Hepatocyte (in vitro differentiated cells): ENCODE results near the gene DEFB131B. TPM values are rescaled to one million over a fixed set of nuclear protein-coding genes. Genes with fewer than 3 reads are reported as not detected.
A peak's percentile ranks its signal among the peaks of the same experiment; 100 is the strongest.
"Not testable (repeated sequence)": the region's sequence is repeated elsewhere in the genome, so short reads cannot be mapped to it uniquely, and the experiment has no call there.

Experiments
- DNase-seq: peaks from one replicate; pipeline ENCODE4 v3.0.0-alpha.2; 2016; ENCODE audit warnings: low spot score
- H2AFZ ChIP-seq: fragments of 200-600 bp; sonication (generic); 2 replicates; pipeline ENCODE4 v1.6.0; 2016; ENCODE audit warnings: antibody characterized with exemption, mild to moderate bottlenecking
- H3K27ac ChIP-seq: fragments of 200-600 bp; sonication (generic); 2 replicates; pipeline ENCODE4 v1.5.1; 2016; ENCODE audit warnings: mild to moderate bottlenecking
- H3K27me3 ChIP-seq: fragments of 200-600 bp; sonication (generic); 2 replicates; pipeline ENCODE4 v1.6.1; 2016
- H3K36me3 ChIP-seq: fragments of 200-600 bp; sonication (generic); replicated peaks from 2 replicates; pipeline ENCODE4 v1.5.1; 2016; ENCODE audit warnings: low read depth; ENCODE audit not compliant: insufficient read depth
- H3K4me1 ChIP-seq: fragments of 200-600 bp; sonication (generic); 2 replicates; pipeline ENCODE4 v1.5.1; 2016; ENCODE audit warnings: mild to moderate bottlenecking, moderate library complexity; ENCODE audit not compliant: insufficient read depth
- H3K4me2 ChIP-seq: fragments of 200-600 bp; sonication (generic); 2 replicates; pipeline ENCODE4 v1.6.0; 2016
- H3K4me3 ChIP-seq: fragments of 200-600 bp; sonication (generic); 2 replicates; pipeline ENCODE4 v1.5.1; 2016; ENCODE audit warnings: mild to moderate bottlenecking
- H3K79me2 ChIP-seq: fragments of 200-600 bp; sonication (generic); 2 replicates; pipeline ENCODE4 v1.6.0; 2017; ENCODE audit warnings: mild to moderate bottlenecking
- H3K9me2 ChIP-seq: fragments of 200-600 bp; sonication (generic); replicated peaks from 2 replicates; pipeline ENCODE4 v1.6.0; 2017; ENCODE audit warnings: mild to moderate bottlenecking; ENCODE audit not compliant: insufficient read depth
- H3K9me3 ChIP-seq: fragments of 200-600 bp; sonication (generic); 2 replicates; pipeline ENCODE4 v1.5.1; 2016; ENCODE audit warnings: low read depth, mild to moderate bottlenecking
- H4K20me1 ChIP-seq: fragments of 200-600 bp; sonication (generic); 2 replicates; pipeline ENCODE4 v1.6.0; 2016; ENCODE audit warnings: mild to moderate bottlenecking; ENCODE audit not compliant: insufficient read depth, poor library complexity, severe bottlenecking
- EZH2 ChIP-seq: fragments of 200-600 bp; sonication (generic); IDR thresholded peaks from 2 replicates; pipeline ENCODE4 v1.6.1; 2016; ENCODE audit warnings: antibody characterized with exemption, mild to moderate bottlenecking, borderline replicate concordance
- EZH2phosphoT487 ChIP-seq: fragments of 200-600 bp; sonication (generic); IDR thresholded peaks from one replicate; pipeline ENCODE4 v1.6.1; 2018; ENCODE audit warnings: antibody characterized with exemption, mild to moderate bottlenecking, low read depth, moderate library complexity; ENCODE audit not compliant: unreplicated experiment, severe bottlenecking
- WGBS: methylation state at CpG from one replicate; pipeline ENCODE4 v1.1.6; 2016; ENCODE audit warnings: low lambda C conversion rate; ENCODE audit errors: missing lambda C conversion rate; 5-methylcytosine and 5-hydroxymethylcytosine counted together
- polyA plus RNA-seq: library from polyadenylated mRNA; unstranded; fragments of >200 nt; fragmentation: Nextera tagmentation; extraction: Ambion mirVana; gene quantifications from 2 replicates; pipeline ENCODE4 v1.2.1, GENCODE V29; 2016
- total RNA-seq: library from RNA; depleted of rRNA; stranded (reverse); fragments of >200 nt; gene quantifications from 2 replicates; pipeline ENCODE4 v1.2.3, GENCODE V29; 2014
- TF ChIP-seq, protein P1 (sequence below): fragments of 200-600 bp; sonication (generic); IDR thresholded peaks from 2 replicates; pipeline ENCODE4 v1.5.1; 2016; ENCODE audit warnings: antibody characterized with exemption, mild to moderate bottlenecking; ENCODE audit not compliant: poor library complexity

Gene DEFB131B
- total and polyA plus RNA-seq, 2 experiments from 2014 or later, result not detected

DNA sequence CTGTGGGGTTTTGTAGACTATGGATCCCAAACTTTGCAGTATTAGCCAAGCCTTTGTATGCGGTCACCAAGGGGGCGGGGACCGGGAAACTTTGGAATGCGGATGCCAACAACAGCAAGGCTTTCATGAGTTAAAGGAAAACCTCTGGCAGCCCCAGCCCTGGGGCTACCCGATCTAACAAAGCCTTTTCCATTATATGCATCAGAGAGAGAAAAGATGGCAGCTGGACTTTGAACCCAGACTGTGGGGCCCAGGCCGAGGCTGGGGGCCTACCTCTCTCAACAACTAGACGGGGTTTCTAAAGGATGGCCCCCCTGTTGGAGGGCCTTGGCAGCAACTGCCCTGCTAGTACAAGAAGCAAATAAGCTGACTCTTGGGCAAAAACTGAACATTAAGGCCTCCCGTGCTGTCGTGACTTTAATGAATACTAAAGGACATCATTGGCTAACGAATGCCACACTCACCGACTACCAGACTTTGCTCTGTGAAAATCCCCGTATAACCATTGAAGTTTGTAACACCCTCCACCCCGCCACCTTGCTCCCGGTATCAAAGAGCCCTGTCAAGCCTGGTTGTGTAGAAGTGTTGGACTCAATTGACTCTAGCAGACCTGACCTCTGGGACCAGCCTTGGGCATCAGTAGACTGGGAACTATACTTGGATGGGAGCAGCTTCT lies 10.2 kb downstream of the DEFB131B start:
- peak; percentile 42 for DNase-seq
- H3K27ac ChIP-seq, result peak overlapping the region; percentile 74
- H3K4me1 ChIP-seq, H3K79me2 ChIP-seq, H2AFZ ChIP-seq, H3K9me3 ChIP-seq, H3K36me3 ChIP-seq, H4K20me1 ChIP-seq, H3K27me3 ChIP-seq, H3K4me2 ChIP-seq, H3K4me3 ChIP-seq, H3K9me2 ChIP-seq: not testable (repeated sequence)
- 77% methylated on average over 14 of the region's 14 CpGs for WGBS

DNA sequence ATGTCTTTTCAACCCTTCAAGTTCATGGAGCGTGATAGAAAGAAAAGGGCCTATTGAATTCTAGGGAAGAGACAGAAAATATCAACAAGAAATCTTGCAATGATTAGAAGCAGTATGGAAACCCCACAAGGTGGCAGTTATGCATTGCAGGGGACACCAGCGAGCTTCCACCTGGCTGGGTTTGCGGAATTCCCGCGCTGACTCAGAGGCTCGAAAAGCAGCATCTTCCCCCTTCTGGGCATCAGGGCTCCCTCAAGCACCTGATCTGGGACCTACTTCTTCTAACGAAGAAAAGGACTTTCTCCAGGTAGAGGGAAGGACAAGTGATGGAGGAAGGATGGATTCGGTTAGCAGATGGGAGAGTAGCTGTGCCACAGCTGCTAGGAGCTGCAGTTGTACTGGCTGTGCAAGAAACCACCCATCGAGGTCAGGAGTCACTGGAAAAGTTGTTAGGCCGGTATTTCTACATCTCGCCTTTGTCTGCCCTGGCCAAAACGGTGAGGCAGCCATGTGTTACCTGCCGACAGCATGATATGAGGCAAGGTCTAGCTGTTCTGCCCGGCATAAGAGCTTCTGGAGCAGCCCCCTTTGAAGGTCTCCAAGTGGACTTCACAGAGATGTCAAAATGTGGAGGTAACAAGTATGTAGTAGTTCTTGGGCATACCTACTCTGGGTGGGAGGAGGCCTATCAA lies 11.1 kb downstream of the DEFB131B start:
- not testable (repeated sequence) for H3K9me2 ChIP-seq, H2AFZ ChIP-seq, H3K9me3 ChIP-seq, H3K27me3 ChIP-seq, H3K4me3 ChIP-seq, H3K4me2 ChIP-seq, H3K27ac ChIP-seq, H3K79me2 ChIP-seq, H3K36me3 ChIP-seq, DNase-seq, H3K4me1 ChIP-seq, H4K20me1 ChIP-seq
- 85% methylated on average over 14 of the region's 14 CpGs for WGBS

DNA sequence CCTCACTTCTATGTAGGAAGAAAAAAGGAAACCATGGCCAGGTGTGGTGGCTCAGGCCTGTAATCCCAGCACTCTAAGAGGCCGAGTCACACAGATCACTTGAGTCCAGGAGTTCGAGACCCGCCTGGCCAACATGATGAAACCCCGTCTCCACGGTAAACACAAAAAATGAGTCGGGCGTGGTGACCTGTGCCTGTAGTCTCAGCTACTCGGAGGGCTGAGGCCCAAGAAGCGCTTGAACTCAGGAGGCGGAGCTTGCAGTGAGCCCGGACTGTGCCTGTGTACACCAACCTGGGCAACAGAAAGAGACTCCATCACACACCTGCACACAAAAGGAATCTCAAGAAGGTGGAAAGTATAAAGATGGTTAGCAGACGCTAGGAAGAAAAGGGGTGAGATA lies 17.7 kb downstream of the DEFB131B start:
- H2AFZ ChIP-seq, result no peak overlapping the region
- no peak overlapping the region for H3K27ac ChIP-seq
- 96% methylated on average over 12 of the region's 12 CpGs for WGBS
- no peaks in the 10 kb centered on the region for H3K79me2 ChIP-seq
- H3K4me2 ChIP-seq, result no peak overlapping the region
- H3K9me2 ChIP-seq, result no peaks in the 10 kb centered on the region
- TF ChIP-seq, protein P1, sequence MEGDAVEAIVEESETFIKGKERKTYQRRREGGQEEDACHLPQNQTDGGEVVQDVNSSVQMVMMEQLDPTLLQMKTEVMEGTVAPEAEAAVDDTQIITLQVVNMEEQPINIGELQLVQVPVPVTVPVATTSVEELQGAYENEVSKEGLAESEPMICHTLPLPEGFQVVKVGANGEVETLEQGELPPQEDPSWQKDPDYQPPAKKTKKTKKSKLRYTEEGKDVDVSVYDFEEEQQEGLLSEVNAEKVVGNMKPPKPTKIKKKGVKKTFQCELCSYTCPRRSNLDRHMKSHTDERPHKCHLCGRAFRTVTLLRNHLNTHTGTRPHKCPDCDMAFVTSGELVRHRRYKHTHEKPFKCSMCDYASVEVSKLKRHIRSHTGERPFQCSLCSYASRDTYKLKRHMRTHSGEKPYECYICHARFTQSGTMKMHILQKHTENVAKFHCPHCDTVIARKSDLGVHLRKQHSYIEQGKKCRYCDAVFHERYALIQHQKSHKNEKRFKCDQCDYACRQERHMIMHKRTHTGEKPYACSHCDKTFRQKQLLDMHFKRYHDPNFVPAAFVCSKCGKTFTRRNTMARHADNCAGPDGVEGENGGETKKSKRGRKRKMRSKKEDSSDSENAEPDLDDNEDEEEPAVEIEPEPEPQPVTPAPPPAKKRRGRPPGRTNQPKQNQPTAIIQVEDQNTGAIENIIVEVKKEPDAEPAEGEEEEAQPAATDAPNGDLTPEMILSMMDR, result no peak
- TF ChIP-seq EZH2 (no peak), EZH2phosphoT487 (no peak)
- H3K4me1 ChIP-seq, result no peaks in the 10 kb centered on the region
- DNase-seq, result no peak
- no peaks in the 10 kb centered on the region for H4K20me1 ChIP-seq
- no peaks in the 10 kb centered on the region for H3K9me3 ChIP-seq
- no peaks in the 10 kb centered on the region for H3K27me3 ChIP-seq
- no peaks in the 10 kb centered on the region for H3K36me3 ChIP-seq
- H3K4me3 ChIP-seq, result no peak overlapping the region

DNA sequence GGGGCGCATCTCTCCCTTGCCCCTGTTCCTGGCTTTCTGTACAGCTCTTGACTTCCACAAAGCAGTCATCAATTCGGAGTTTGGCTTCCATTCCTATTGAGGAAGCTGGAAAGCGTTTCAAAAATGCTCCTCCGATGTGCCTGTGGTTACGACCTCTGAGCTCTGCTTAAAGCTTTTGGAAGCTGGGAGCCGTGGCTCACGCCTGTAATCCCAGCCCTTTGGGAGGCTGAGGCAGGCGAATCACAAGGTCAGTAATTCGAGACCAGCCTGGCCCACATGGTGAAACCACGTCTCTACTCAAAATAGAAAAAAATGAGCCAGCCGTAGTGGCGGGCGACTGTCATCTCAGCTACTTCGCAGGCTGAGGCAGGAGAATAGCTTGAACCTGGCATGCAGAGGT lies 22.9 kb downstream of the DEFB131B start:
- not testable (repeated sequence) for H3K27me3 ChIP-seq, DNase-seq, H3K27ac ChIP-seq, H3K9me2 ChIP-seq, H2AFZ ChIP-seq, H3K4me3 ChIP-seq, H3K9me3 ChIP-seq, H3K79me2 ChIP-seq, H3K4me1 ChIP-seq, H4K20me1 ChIP-seq, H3K4me2 ChIP-seq, H3K36me3 ChIP-seq
- 66% methylated on average over 14 of the region's 14 CpGs for WGBS

DNA sequence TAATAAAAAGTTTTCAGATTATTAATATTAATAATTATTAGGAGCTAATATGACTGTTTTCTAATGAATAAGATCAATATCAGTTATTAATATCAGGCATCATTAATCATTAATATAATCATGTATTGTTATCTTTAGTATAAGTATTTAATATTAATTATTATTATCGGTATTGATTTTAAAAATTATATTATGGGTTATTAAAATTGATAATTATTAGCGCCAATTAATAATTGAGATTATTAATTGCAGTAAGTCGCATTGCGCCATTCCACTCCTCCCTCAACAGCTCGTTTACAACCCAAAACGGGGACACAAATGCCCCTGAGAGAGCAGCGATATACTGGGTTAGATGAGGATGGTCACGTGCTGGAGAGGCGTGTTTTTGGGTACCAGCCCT lies 30.0 kb downstream of the DEFB131B start:
- Histone ChIP-seq H3K9me2 (no peaks in the 10 kb centered on the region), H3K4me2 (no peak overlapping the region), H3K4me3 (no peak overlapping the region), H3K4me1 (no peaks in the 10 kb centered on the region), H2AFZ (no peak overlapping the region), H4K20me1 (no peaks in the 10 kb centered on the region), H3K27ac (no peak overlapping the region), H3K27me3 (no peaks in the 10 kb centered on the region), H3K36me3 (no peaks in the 10 kb centered on the region), H3K9me3 (no peaks in the 10 kb centered on the region), H3K79me2 (no peaks in the 10 kb centered on the region)
- 96% methylated on average over 9 of the region's 9 CpGs for WGBS
- TF ChIP-seq EZH2phosphoT487, result no peak
- TF ChIP-seq EZH2, result no peak
- TF ChIP-seq, protein P1, result no peak
- no peak for DNase-seq

DNA sequence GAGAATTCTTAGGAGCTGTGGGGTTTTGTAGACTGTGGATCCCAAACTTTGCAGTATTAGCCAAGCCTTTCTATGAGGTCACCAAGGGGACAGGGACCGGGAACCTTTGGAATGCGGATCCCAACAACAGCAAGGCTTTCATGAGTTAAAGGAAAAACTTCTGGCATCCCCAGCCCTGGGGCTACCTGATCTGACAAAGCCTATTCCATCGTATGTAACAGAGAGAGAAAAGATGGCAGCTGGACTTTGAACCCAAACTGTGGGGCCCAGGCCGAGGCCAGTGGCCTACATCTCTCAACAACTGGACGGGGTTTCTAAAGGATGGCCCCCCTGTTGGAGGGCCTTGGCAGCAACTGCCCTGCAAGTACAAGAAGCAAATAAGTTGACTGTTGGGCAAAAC lies 32.5 kb downstream of the DEFB131B start:
- H3K36me3 ChIP-seq, DNase-seq, H3K9me3 ChIP-seq, H3K4me1 ChIP-seq, H2AFZ ChIP-seq, H3K27me3 ChIP-seq, H4K20me1 ChIP-seq, H3K4me2 ChIP-seq, H3K79me2 ChIP-seq, H3K4me3 ChIP-seq, H3K9me2 ChIP-seq: not testable (repeated sequence)
- WGBS, result 63% methylated on average over 5 of the region's 5 CpGs
- peak overlapping the region; percentile 23 for H3K27ac ChIP-seq

DNA sequence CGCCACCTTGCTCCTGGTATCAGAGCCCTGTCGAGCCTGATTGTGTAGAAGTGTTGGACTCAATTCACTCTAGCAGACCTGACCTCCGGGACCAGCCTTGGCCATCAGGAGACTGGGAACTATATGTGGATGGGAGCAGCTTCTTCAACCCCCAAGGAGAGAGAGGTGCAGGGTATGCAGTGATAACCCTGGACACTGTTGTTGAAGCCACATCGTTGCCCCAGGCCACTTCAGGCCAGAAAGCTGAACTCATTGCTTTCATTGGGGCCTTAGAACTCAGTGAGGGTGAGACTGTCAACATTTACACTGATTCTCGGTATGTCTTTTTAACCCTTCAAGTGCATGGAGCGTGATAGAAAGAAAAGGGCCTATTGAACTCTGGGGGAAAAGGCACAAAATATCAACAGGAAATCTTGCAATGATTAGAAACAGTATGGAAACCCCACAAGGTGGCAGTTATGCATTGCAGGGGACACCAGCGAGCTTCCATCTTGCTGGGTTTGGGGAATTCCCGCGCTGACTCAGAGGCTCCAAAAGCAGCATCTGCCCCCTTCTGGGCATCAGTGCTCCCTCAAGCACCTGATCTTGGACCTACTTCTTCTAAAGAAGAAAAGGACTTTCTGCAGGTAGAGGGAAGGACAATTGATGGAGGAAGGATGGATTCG lies 33.2 kb downstream of the DEFB131B start:
- not testable (repeated sequence) for H3K36me3 ChIP-seq, H3K27ac ChIP-seq, DNase-seq, H3K9me3 ChIP-seq, H3K9me2 ChIP-seq, H3K27me3 ChIP-seq, H2AFZ ChIP-seq, H3K4me2 ChIP-seq, H3K79me2 ChIP-seq, H3K4me1 ChIP-seq, H3K4me3 ChIP-seq, H4K20me1 ChIP-seq
- 65% methylated on average over 10 of the region's 10 CpGs for WGBS
